ENCODE data around the gene AMPD1.

DNA sequence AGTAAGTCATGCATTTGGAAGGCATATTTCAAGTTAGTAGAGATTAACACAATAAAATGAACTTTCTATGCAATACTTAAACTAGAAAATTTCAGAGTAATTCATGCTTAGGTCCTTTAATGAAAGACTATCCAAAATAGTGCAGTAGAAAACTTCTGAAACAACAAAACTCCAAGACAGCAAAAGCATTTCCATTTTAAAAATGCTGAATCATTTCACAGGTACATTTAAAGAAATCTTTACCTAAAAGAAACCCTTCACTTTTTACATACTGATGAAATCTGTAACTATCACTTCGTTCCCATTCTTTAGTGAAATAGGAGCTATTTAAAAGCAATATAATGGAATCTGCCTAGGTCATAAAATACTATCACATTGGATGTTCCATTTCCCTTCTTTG is 45.0 kb upstream of the AMPD1 start:
- TF ChIP-seq, protein P1, sequence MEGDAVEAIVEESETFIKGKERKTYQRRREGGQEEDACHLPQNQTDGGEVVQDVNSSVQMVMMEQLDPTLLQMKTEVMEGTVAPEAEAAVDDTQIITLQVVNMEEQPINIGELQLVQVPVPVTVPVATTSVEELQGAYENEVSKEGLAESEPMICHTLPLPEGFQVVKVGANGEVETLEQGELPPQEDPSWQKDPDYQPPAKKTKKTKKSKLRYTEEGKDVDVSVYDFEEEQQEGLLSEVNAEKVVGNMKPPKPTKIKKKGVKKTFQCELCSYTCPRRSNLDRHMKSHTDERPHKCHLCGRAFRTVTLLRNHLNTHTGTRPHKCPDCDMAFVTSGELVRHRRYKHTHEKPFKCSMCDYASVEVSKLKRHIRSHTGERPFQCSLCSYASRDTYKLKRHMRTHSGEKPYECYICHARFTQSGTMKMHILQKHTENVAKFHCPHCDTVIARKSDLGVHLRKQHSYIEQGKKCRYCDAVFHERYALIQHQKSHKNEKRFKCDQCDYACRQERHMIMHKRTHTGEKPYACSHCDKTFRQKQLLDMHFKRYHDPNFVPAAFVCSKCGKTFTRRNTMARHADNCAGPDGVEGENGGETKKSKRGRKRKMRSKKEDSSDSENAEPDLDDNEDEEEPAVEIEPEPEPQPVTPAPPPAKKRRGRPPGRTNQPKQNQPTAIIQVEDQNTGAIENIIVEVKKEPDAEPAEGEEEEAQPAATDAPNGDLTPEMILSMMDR (IDR thresholded peaks at IDR 0.05): no peak
- no peak for TF ChIP-seq POLR2A (IDR thresholded peaks at IDR 0.05)

All from testis (tissue), 2 donors.